Right atrium auricular region (tissue), 2 donors: ENCODE results near the gene UBR4. TPM values are rescaled to one million over a fixed set of nuclear protein-coding genes. Genes with fewer than 3 reads are reported as not detected.

Experiments used
- DNase-seq: peaks from one replicate; pipeline ENCODE4 v3.0.0-alpha.2; 2019; ENCODE audit warnings: low spot score
- H3K27ac ChIP-seq, 2 donors: fragments of 200-600 bp; sonication (generic); 1 replicate in 1 of 2; 2 replicates in 1 of 2; pipeline ENCODE4 v1.5.1; 2016 to 2019
- H3K27me3 ChIP-seq, 2 donors: fragments of 200-600 bp; sonication (generic); one replicate each; pipeline versions ENCODE4 v1.5.1 to v1.6.0; 2017 to 2019
- H3K36me3 ChIP-seq: fragments of 200-600 bp; sonication (generic); one replicate; pipeline ENCODE4 v1.5.1; 2016
- H3K4me1 ChIP-seq, 2 donors: fragments of 200-600 bp; sonication (generic); one replicate each; pipeline versions ENCODE4 v1.5.1 to v1.6.0; 2017 to 2019
- H3K4me3 ChIP-seq, 2 donors: fragments of 200-600 bp; sonication (generic); 1 replicate in 1 of 2; 2 replicates in 1 of 2; pipeline ENCODE4 v1.5.1; 2017 to 2019; ENCODE audit warnings: mild to moderate bottlenecking in 1 of 2, moderate library complexity in 1 of 2
- H3K9me3 ChIP-seq, 2 donors: fragments of 200-600 bp; sonication (generic); one replicate each; pipeline ENCODE4 v1.5.1; 2019
- CTCF ChIP-seq, 2 donors: fragments of 200-600 bp; sonication (generic); IDR thresholded peaks; one replicate each; pipeline ENCODE4 v1.5.1; 2019; ENCODE audit warnings: antibody characterized with exemption in 2 of 2
- total RNA-seq, 2 donors: library from RNA; depleted of rRNA; stranded (reverse); fragments of >200 nt; gene quantifications; one replicate each; pipeline ENCODE4 v1.1.0, GENCODE V29; 2016

UBR4 gene
- total RNA-seq, 2 donors from 2014 or later: 75.1 to 88.0 TPM

DNA sequence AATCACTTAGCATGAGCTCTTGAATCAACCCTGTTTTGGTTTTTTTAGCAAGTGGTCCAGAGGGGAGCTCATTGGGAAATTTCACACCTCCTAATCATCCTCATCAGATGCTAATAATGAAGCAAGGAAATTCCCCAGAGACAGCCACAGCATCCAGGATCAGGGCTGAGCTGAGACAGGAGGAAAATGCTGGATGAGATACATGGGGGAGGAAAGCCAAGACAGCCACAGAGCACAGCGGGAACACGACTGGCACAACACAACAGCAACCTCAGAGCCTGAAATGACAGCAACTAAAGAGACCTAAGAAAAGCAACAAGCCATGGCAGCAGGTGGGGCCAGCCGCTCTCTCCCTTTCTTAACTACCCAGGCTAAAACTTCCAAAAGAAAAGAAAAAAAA, 70.4 kb downstream of the UBR4 start:
- H3K4me1 ChIP-seq: no peaks in the 10 kb centered on the region
- no peak overlapping the region for H3K4me3 ChIP-seq
- H3K36me3 ChIP-seq: peaks cover 98% of the 10 kb centered on the region
- H3K27ac ChIP-seq: no peak overlapping the region
- no peaks in the 10 kb centered on the region for H3K27me3 ChIP-seq
- TF ChIP-seq CTCF (IDR thresholded peaks at IDR 0.05): no peak
- no peak for DNase-seq
- H3K9me3 ChIP-seq: no peaks in the 10 kb centered on the region

- DNase-seq: no peak
- H3K27me3 ChIP-seq: no peaks in the 10 kb centered on the region
- no peak overlapping the region for H3K27ac ChIP-seq
- peaks cover 98% of the 10 kb centered on the region for H3K36me3 ChIP-seq
- H3K9me3 ChIP-seq: peaks cover 0 to 2% of the 10 kb centered on the region in 2 donors
- no peak overlapping the region for H3K4me3 ChIP-seq
- TF ChIP-seq CTCF (IDR thresholded peaks at IDR 0.05): no peak
- H3K4me1 ChIP-seq: no peaks in the 10 kb centered on the region
These were observed 71.0 kb downstream of the UBR4 start for GRCh38 chr1:19138958-19139581.

DNA sequence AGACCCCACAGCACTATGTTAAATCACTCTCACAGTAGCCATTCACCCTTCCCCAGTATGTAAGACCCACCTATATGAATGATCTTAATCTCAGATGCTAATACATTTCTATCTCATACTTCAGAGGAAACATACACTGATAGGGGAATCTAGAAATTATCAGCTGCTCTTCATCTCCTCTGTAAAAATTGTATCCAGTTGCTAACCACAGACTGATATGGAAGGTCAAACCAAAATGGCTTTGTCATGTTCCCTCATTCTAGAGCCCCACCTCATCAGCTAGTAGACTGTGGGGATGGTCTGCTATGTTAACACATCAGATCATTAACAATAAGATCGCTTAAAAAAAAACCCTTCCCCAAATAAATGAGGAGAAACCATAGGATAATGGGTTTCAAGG, 71.7 kb downstream of the UBR4 start:
- Histone ChIP-seq H3K9me3 (peaks cover 0 to 9% of the 10 kb centered on the region in 2 donors), H3K4me3 (no peak overlapping the region), H3K4me1 (no peaks in the 10 kb centered on the region), H3K27ac (no peak overlapping the region), H3K27me3 (no peaks in the 10 kb centered on the region), H3K36me3 (peaks cover 98% of the 10 kb centered on the region)
- TF ChIP-seq CTCF (IDR thresholded peaks at IDR 0.05): no peak
- DNase-seq: no peak

- peaks cover 91% of the 10 kb centered on the region for H3K36me3 ChIP-seq
- no peak for TF ChIP-seq CTCF (IDR thresholded peaks at IDR 0.05)
- no peaks in the 10 kb centered on the region for H3K4me1 ChIP-seq
- no peak overlapping the region for H3K4me3 ChIP-seq
- DNase-seq: no peak
- no peaks in the 10 kb centered on the region for H3K27me3 ChIP-seq
- H3K9me3 ChIP-seq: peaks cover 0 to 14% of the 10 kb centered on the region in 2 donors
- H3K27ac ChIP-seq: no peak overlapping the region
These were observed 72.9 kb downstream of the UBR4 start for GRCh38 chr1:19137158-19137557.

DNA sequence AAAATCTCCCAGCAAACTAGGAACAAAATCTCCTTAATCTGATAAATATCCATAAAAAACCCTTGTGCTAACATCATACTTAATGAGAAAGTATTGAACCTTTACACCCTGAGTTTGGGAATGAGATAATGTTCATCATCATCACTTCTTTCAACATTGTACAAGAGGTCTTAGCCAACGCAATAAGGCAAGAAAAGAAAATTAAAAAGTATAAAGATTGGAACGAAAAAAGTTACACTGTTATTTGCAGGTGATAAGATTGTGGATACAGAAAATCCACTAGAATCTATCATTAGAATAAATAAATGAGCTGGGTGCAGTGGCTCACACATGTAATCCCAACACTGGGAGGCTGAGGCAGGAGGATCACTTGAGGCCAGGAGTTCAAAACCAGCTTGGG, 76.7 kb downstream of the UBR4 start:
- Histone ChIP-seq H3K9me3 (peaks cover 0 to 14% of the 10 kb centered on the region in 2 donors), H3K4me1 (no peaks in the 10 kb centered on the region), H3K27me3 (no peaks in the 10 kb centered on the region), H3K4me3 (no peak overlapping the region), H3K27ac (no peak overlapping the region), H3K36me3 (peaks cover 90% of the 10 kb centered on the region)
- no peak for TF ChIP-seq CTCF (IDR thresholded peaks at IDR 0.05)
- DNase-seq: no peak

GRCh38 chr1:19130468-19130867, 79.6 kb downstream of the UBR4 start:
- Histone ChIP-seq H3K9me3 (peaks cover 0 to 14% of the 10 kb centered on the region in 2 donors), H3K4me1 (no peaks in the 10 kb centered on the region), H3K4me3 (no peak overlapping the region), H3K27ac (no peak overlapping the region), H3K36me3 (peaks cover 90% of the 10 kb centered on the region), H3K27me3 (no peaks in the 10 kb centered on the region)
- TF ChIP-seq CTCF (IDR thresholded peaks at IDR 0.05): no peak
- DNase-seq: no peak
